Fibroblast of skin of scalp (primary cell): ENCODE measurements around the gene MYBPHL.
"Not testable (repeated sequence)": the region's sequence is repeated elsewhere in the genome, so short reads cannot be mapped to it uniquely, and the experiment has no call there.

Experiments used
- DNase-seq: peaks from one replicate; pipeline ENCODE4 v3.0.0-alpha.2; 2013

Gene MYBPHL

DNA sequence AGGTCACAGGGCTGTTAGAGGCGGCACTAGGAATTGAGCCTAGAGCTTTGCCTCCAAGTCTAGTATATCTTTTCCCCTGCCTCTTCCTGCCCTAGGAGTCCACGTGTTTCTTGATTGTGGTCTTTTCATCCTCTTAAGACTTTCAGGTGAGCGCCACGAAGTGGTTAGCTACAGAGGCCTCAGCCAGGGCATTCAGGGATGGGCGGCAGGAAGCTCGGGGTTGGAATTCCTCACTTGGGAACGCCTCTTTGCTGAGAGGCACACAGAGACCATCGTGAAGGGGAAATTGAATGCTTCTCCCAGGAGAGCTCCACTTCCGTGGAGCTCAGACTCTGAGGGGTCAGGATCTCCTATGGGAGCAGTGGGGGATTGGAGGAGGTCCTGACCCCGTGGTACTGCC is 820 bp downstream of the MYBPHL start:
- peak; percentile 21 for DNase-seq

DNA sequence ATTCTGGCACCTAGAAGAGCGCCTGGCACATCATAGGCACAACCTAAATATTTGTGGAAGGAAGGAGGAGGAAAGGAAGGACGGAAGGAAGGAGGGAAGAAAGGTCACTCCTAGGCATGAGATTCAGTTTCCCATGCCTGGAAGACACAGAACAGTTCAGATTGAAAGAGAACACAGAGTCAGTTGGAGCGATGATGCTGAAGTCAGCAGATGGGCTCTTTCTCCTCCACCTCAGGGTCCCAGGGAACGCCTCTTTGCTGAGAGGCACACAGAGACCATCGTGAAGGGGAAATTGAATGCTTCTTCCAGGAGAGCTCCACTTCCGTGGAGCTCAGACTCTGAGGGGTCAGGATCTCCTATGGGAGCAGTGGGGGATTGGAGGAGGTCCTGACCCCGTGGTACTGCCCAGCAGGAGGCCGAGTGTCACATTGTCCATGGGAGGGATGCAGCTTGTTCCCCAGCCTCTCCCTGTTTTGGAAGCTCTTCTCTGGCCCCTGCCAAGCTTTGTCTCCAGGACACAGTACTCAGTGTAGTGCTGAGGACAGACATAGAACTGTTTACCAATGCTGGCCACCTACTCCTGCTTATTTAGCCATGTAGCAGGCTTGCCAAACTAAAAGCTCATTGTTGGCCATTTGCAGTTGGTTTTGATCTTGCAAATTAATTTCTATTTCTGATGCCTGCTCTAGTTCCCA is 2.4 kb downstream of the MYBPHL start:
- DNase-seq: no peak

DNA sequence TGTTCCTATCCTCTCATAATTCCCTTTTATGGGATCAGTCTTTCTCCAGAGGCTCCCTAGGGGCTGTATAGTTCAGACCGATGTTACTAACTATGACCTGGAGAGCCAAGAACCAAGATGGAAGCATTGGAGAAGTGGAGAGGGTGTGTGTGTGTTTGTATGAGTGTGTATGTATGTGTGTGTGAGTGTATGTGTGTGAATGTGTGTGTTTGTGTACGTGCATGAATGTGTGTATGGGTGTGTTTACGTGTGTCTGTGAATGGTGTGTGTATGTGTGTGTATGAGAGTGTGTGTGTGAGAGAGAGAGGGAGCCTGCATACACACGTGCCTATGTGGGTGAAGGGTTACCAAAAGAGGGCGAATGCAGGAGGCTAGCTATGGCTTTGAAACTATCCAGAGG is 4.9 kb downstream of the MYBPHL start:
- no peak for DNase-seq

DNA sequence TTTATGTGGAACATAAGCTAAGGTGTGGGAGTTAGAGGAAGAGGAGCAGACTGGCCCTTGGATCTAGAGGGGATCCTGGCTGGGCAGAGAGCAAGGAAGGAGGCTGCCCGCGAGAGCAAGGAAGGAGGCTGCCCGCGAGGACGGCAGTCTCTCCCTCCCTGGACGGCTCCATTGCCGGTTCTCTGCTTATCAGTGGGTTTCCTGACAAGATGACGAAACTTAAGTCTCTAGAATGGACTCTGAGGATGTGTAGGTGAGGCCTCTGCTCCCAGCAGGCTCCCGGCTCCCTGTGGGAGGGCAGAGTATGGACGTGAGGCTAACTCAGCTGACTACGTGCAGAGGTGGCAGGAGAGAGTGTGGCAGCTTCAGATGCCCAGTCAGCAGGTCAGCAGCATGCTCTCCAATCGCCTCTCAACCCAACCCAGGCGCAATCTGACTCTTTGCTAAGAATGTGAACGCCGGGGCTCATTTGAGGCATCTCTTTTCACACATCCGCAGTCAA is 6.1 kb downstream of the MYBPHL start:
- no peak for DNase-seq

DNA sequence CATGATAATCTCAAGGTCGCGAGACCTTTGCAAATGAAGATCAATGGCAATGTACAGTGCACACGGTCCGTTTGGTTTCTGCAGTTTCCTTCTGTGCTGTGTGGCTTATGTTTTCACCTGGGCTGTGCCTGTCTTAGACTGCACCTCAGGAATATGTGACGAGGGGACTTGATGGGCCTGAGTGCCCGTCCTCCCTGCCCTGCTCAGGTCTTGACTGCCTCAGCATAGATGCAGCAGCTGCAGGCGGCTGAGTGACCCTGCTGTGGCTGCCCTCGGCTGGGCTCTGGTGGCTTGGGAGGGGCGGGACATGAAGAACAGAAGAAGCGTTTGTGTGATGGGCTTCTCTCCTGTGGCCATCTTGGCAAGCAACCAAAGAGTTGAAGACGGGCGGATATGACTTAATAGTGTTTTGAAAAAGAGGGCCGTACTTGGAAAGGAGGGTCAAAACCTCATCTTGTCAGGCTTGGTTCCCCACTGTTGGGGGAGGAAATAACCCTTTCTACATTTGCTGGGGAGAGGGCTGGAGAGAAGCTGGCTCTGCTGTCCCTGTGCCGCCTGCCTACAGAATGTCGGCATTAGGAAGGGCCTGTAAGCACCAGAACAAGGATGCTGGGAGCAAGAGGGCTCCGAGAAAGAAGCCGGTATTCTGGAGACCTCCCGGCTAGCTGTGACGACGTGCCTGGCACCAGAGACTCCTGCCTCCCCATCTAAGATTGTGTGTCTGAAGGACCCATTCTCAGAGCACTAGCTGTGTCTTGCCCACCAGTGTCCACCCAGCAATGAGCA is 7.1 kb downstream of the MYBPHL start:
- peak; percentile 76 for DNase-seq

DNA sequence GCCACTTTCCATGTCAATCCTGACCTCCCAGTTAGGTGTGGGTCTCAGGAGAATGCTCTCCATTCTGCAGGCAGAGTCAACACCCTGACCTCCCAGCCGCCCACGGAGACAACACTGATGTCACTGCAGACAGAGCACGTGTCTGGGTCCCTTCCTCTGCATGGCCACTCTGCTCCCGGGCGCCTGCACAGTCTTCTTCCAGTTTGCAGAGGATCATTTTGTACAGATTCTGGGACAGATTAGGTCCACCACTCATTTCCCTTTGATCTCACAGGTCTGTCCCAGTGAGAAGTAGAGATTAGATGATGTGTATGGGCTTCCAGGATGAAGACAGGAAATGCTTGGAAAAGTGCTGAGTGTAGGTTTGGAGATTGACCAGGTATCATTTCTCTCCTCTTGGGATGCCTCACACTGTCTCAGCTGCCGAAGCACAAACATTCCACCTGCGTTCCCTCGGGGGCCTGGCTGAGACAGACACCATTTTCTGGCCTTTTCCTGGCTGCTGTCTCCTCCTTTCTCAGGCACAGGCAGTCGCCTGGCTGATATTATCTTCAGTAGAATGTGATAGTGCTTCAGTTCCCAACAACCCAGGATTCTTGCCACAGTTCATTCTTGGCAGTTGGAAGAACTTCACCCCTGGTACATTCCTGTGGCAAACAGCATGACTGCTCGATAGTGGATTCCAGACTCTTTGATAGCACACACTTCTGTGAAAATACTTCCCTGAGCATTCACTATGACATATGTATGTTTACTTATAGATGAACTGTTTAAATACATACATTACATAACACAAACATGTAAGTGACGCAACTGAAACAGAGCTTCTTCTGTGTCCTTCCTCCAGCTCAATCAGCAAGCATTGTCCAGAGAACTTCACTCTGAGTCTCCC is 7.9 kb downstream of the MYBPHL start:
- DNase-seq: peak; percentile 94

DNA sequence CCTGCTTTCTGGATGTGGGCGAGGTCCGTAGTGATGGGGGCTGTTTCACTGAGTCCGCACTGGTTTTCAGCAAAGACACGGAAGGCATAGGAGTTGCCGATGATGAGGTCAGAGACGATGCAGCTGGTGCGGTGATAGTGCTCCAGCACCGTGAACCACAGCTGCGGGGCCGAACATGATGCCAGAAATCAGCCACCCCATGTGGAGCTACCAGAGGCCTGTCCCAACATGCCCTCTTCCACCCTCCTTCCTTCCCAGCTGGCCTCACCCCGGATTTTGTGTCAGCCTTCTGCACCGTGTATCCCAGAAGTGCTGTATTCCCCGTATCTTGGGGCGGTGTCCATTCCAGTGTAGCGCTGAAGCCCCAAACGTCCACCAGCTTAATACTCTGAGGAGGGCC is 10.0 kb downstream of the MYBPHL start:
- DNase-seq: no peak

DNA sequence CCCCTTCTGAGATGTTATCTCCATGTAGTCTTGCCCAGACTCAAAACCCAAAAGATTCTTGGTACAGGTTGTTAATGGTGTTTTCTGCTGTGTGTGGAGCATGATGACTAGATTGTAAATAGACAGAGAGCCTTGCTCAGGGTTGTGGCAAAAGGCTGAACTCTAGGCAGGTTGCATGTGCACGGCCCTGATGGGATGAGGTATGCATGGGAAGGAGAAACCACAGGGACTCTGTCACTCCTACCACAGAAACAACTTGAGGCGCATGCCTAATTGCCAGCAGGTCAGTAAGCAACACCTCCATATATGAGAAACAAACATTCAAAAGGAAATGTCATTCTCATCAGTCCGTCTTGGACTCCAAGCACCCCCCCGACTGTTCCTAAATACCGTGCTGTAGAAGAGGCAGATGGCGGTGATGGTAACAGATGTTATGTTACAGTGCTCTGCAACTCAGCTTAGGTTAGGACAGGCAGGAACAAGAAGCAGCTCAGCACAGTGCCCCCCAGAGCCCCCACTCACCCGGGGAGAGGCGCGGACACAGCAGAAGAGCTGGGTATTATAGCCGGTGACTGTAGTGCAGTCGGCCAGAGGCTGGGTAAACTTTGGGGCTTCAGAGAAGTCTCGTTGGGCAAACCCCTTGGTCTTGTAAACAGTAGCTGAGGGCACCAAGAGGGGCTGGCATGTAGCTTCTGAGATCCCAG is 10.9 kb downstream of the MYBPHL start:
- DNase-seq: no peak

DNA sequence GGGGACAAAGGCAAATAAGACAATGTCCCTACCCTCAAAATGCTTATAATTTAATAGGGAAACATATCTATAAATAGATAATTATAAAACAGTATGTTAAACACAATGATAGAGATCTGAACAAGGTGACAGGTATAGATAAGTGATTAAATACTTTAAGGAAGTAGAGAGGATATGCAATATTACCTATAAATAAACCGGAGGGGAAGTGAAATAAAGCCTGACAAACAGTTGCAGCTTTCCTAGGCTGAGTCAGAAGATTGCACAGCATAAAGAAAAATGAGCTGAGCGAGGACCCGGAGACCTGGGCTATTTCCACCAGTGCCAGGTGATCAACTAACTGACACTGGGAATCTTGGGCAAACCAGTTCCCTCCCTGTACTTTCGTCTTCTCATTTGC is 12.3 kb downstream of the MYBPHL start:
- DNase-seq: no peak

DNA sequence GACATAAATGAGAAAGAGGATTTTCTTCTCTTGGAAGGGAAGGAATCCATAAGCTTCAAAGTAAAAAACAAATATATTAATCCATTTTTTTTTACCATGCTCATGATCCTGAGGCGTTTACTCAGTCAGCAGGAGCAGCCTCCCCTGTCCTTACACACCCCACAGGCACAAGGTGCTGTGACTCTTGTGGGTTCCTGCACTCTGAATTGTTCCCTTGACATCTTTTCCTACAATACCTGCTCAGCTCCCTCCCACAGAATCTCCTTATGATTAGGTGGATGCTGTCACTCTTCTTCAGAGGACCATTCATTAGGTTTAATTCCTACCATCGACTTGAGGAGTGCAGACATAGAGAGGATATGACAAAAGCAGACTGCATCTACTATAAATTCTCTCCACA is 13.8 kb downstream of the MYBPHL start:
- DNase-seq: no peak

DNA sequence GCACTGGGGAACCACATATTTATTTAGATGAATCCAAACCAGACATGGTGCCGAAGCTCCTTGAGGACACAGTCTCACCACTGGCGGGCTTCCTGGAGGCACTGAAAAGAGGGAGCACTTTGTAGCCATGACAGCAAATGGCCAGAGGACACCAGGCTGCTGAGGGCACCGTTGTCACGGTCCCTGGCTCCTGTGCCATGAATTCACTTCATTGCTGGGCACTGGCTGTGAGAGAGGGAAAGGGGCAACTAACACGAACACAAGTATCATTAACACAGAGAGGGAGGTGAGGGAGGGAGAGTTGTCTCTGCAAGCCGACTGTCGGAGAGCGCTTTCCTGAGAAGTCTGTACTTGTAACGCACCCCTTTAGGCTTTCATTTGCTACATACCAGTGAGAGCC is 14.4 kb downstream of the MYBPHL start:
- no peak for DNase-seq

DNA sequence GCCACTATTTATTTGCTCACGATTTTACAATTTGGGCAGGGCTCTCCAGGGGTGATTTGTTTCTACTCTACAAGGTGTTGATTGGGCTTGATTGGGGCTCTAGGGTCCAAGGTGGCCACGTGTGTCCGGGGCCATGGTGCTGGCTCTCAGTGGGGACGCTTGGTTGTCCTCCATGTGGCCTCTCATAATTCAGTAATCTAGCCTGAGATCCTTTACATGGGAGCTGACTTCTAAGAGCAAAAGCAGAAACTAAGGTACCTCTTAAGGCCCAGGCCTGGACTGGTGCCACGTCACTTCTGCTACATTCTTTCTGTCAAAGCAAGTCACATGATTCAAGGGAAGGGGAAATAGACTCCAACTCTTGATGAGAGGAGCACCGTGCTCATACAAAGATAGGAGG is 15.8 kb downstream of the MYBPHL start:
- DNase-seq: no peak

DNA sequence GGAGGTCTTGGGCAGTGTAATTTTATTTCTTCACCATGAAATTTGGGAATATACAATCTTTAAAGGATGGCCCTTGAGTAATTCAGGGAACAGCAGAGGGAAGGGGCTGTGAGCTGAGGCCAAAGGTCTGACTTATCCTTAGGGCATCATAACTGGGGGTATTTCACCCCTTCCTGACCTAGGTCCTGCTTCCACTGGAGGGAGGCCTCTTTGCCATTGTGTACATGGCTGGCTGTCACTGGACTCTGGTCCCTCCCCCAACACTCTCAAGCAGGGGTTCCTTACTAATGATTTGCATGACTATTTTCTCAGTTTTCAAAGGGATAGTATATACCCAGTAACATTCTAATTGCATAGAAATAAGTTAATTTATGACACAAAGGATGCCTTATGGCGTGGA is 16.7 kb downstream of the MYBPHL start:
- no peak for DNase-seq

DNA sequence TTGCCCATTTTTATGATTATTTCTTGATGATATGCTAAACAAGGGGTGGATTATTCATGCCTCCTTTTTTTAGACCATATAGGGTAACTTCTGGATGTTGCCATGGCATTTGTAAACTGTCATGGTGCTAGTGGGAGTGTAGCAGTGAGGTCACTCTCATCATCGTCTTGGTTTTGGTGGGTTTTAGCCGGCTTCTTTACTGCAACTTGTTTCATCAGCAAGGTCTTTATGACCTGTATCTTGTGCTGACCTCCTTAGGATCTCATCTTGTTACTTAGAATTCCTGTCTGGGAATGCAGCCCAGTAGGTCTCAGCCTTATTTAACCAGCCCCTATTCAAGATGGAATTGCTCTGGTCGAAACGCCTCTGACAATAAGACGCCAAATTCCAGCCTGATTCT is 20.0 kb downstream of the MYBPHL start:
- not testable (repeated sequence) for DNase-seq

DNA sequence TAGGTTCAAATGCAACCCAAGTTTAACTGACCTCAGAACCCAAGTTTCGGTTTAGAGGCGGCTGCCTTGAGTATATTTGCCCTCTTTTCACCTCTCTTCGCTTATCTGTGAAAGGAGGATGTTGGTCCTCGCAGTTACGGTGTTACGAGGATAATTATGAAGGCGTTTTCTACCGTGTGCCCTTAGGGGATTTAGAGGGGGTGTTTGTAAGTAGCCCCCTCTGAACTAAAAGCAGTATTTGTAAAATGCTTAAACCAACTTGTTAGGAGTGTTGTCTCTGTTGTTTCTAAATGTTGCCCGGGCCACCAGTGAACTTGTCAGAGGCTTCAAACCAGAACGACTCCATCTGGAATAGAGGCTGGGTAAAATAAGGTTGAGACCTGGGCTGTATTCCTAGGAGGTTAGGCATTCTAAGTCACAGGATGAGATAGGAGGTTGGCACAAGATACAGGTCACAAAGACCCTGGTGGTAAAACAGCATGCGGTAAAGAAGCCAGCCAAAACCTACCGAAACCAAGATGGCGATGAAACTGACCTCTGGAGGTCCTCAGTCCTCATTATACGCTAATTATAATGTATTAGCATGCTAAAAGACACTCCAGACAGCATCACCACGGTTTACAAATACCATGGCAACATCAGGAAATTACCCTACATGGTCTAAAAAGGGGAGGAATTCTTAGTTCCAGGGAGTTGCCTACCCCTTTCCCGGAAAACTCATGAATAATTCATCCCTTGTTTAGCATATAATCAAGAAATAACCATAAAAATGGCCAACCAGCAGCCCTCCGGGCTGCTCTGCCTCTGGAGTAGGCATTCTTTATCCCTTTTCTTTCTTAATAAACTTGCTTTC is 22.8 kb downstream of the MYBPHL start:
- no peak for DNase-seq

DNA sequence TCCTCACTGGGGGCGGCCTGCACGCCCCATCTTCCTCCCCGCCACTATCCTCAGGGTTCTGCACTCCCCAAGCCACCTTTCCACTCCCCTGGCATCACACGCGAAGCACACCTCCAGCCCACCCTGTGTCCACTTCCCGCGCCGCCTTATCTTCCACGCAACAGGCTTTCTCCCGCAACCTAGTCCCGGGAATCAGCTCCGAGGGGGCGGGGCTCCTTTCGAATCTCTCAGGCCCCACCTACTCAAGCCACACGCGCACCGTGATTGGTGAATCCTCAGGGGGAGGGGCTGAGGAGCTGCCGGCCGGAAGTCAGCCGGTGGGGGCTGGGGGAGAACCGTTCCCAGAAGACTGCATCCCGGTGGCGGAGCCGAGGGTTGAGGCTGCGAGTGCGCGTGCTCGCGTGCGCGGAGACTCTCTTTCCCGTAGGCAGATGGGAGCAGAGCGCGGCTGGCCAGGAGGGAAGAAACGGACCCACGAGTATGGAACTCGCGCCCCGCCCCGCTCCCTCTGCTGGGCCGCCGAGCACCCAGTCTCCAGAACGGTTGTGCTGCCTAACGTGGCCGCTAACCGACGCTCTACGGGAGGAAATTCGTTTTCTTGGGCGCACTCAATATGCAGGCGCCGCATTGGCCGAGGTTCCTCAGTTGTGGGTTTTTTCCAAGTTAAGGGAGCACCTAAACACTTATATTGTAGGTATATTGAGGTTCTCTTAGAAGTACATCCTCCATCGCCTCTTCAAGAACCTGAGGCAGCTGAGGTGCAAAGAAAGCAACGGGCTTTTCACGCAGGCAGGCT is 23.7 kb downstream of the MYBPHL start, which contains the start of gene PSRC1:
Gene PSRC1, minus strand, starts transcription at position 194 of the 796 bp plus-strand sequence.
- DNase-seq: peak; percentile 97

DNA sequence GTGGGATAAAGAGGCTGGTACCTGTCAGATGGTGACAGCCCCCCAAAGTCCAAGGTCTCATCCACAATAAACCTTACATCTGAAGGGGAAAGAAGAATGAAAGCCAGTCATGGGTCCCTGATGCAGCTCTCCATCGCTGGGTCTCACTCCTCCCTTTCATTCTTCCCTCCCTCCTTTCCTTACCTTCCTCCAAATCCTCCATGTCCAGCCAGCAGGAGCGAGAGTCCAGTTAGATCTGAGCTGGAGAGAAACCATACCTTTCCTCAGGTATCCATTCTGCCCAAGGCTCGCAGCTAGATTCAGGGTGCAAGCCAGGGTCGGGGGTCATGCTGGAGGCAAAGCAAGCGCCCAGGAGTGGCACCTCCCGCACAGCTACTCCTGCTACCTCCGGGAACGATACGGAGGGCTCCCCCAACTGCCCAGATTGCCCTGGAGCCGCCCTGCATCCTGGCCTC is 24.3 kb downstream of the MYBPHL start:
- DNase-seq: no peak

DNA sequence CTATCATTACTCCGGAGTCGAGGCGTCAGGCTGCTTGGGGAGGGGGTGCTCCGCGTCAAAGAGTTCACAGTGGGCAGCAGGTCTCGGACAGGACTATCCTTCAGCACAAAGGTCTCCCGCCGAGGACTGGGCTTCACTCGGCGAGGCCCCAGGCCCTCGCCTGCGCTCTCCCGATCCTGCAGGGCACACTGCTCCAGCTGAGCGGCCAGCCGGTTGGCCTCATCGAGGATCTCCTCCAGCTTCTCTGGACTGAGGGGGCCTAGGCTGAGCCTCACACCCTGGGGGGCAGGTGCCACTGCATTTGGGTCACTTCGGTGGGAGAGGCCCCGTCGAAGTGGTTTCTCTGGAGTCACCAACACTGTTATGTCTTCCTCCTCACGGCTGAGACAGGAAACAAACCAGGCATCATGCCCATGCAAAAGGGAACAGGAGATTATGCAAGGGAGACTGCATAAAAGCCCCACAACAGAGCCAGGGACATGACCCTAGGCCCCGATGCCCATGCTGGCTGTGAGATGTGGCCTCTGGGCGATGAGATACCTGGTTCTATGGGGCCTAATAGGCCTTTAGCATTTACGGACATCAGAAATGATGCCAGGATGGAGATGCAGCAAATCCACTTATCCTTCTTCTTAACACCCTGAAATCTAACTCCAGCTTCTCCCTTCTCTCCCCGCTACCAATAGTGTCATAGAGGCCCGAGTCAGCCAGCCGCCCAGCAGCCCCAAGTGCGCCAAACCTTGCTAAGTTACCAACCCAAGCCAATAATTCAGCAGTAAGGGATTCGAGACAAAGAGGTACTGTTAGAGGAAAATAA is 24.9 kb downstream of the MYBPHL start:
- no peak for DNase-seq

DNA sequence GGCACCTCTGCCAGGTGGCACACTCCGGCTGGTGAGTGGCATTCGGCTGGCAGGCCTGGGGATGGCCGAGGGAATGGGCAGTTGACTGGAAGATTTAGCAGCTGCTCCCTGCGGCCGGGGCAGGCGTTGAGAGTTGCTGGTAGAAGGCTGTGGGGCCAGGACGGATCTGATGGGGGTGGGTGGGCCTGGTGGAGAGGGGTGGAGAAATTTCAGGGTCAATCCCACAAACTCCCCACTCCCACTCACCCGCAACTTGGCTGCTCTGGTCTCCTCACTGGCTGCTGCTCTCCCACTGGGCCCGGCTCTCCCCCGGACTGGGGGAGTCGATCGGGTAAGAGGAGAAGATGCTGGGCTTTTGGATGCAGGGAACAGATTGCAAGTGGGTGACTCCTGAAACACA is 25.9 kb downstream of the MYBPHL start:
- DNase-seq: no peak
